PC-9 (cell line): ENCODE measurements around the gene AKAP8L.

Experiments used
- EZH2 ChIP-seq: fragments of 200-600 bp; sonication (generic); IDR thresholded peaks from 2 replicates; pipeline ENCODE4 v1.8.0; 2017; ENCODE audit warnings: antibody characterized with exemption, low read depth
- TF ChIP-seq, protein P1 (sequence below): fragments of 200-600 bp; sonication (generic); conservative IDR thresholded peaks from 2 replicates; pipeline ENCODE4 v1.6.1; 2017; ENCODE audit warnings: mixed run types, antibody characterized with exemption, mild to moderate bottlenecking, moderate library complexity

DNA sequence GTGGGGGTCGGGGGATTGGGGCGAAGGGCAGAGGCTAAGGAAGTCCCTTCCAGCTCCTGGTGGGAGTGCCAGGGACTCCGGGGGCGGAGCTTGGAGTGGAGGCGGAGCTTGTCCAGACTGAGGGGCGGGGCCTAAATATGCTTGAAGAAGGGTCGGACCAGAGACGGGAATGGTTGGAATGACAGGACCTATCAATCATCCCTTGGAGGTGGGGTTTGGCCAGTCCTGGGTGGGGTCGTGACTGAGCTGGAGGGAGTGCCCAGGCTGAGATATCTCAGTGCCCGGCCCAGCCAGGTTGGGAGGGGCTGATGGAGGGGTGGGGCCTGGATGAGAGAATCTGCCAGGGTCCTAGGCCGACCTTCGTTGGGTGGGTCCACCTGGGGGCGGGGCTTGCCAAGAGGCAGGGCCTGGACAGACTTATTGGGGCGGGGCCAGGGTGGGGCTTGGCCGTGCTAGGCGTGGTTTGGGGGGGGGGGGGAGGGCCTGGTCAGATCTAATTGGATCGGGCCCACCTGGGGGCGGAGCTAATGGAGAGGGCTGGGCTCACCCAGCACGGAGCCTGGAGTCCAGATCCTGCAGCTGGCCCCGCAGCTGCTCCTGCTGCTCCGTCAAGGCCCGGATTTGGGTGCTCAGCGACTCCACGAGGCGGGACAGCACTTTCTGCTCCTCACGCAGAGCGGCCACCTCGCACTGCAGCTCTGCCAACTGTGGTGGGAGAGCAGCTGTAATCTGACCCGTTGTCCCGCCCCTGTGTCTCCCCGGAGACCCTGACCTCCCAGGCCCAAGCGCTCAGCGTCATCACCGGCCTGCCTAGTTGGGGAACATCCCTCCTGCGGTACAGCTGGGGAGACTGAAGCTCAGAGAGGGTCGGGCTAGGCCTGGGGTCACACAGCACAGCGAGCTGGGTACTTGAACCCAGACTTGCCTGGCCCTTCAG lies 33.6 kb upstream of the AKAP8L start:
- TF ChIP-seq, protein P1, sequence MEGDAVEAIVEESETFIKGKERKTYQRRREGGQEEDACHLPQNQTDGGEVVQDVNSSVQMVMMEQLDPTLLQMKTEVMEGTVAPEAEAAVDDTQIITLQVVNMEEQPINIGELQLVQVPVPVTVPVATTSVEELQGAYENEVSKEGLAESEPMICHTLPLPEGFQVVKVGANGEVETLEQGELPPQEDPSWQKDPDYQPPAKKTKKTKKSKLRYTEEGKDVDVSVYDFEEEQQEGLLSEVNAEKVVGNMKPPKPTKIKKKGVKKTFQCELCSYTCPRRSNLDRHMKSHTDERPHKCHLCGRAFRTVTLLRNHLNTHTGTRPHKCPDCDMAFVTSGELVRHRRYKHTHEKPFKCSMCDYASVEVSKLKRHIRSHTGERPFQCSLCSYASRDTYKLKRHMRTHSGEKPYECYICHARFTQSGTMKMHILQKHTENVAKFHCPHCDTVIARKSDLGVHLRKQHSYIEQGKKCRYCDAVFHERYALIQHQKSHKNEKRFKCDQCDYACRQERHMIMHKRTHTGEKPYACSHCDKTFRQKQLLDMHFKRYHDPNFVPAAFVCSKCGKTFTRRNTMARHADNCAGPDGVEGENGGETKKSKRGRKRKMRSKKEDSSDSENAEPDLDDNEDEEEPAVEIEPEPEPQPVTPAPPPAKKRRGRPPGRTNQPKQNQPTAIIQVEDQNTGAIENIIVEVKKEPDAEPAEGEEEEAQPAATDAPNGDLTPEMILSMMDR = no peak
- no peak for TF ChIP-seq EZH2
